GM12878 (cell line): ENCODE measurements around the gene IL5. TPM values are rescaled to one million over a fixed set of nuclear protein-coding genes. Genes with fewer than 3 reads are reported as not detected.

Experiments
- ATAC-seq: fragments of 200-7000 bp; cut with Tn5 transposase; 3 replicates; pipeline ENCODE4 v1.9.1; 2020; ENCODE audit warnings: mild to moderate bottlenecking, moderate library complexity
- BruUV-seq: library from RNA; stranded (reverse); fragments of 400-500 nt; replicated peaks from 2 replicates; lab custom pipeline; 2021; lab: Mats Ljungman, UMichigan
- CTCF ChIA-PET: fragments of 300-600 bp; sonication (Branson Sonifier 250); formaldehyde crosslinking; extraction: SDS; loops from one replicate; lab custom pipeline; 2021; ENCODE audit warnings: inconsistent platforms; lab: Yijun Ruan, JAX
- POLR2A ChIA-PET: fragments of 350-600 bp; formaldehyde crosslinking; extraction: SDS; loops from one replicate; lab custom pipeline; 2021; ENCODE audit warnings: inconsistent platforms; lab: Charles Lee
- RAD21 ChIA-PET: fragments of 300-600 bp; sonication (Branson Sonifier 250); formaldehyde crosslinking; loops from one replicate; lab custom pipeline; 2023; ENCODE audit warnings: antibody characterized with exemption; ENCODE audit not compliant: unreplicated experiment; lab: Charles Lee
- SMC1A ChIA-PET: fragments of 300-600 bp; sonication (Branson Sonifier 250); formaldehyde crosslinking; loops from one replicate; lab custom pipeline; 2023; ENCODE audit not compliant: unreplicated experiment, uncharacterized antibody; lab: Charles Lee
- DNase-seq: peaks from one replicate; pipeline ENCODE4 v3.0.0-alpha.2; 2011; ENCODE audit warnings: low read depth, low spot score
- FAIRE-seq: peaks from 3 replicates; lab custom pipeline; 2011; peaks lifted over from hg19 to GRCh38; lab: Jason Lieb, UNC
- H2AFZ ChIP-seq: 2 replicates; pipeline ENCODE4 v1.6.0; 2011; ENCODE audit warnings: low read depth, low read length, control low read depth; ENCODE audit not compliant: control insufficient read depth
- H3K27ac ChIP-seq: 2 replicates; pipeline ENCODE4 v1.5.1; 2011; ENCODE audit warnings: control low read depth; ENCODE audit not compliant: control insufficient read depth, insufficient read depth
- H3K27me3 ChIP-seq, 2 experiments: replicated peaks in 1 of 2; 2 replicates each; pipeline versions ENCODE4 v1.6.0 to v1.6.1; 2011; ENCODE audit warnings: low read length in 1 of 2; ENCODE audit not compliant: control insufficient read depth in 2 of 2, insufficient read depth in 2 of 2
- H3K36me3 ChIP-seq, 2 experiments: 2 replicates each; pipeline ENCODE4 v1.5.1; 2011; ENCODE audit warnings: low read length in 1 of 2; ENCODE audit not compliant: control insufficient read depth in 2 of 2, insufficient read depth in 2 of 2
- H3K4me1 ChIP-seq: 2 replicates; pipeline ENCODE4 v1.6.1; 2011; ENCODE audit warnings: mild to moderate bottlenecking, low read length, moderate library complexity, mixed read lengths; ENCODE audit not compliant: control insufficient read depth, insufficient read depth
- H3K4me2 ChIP-seq: 2 replicates; pipeline ENCODE4 v1.6.0; 2011; ENCODE audit warnings: control low read depth; ENCODE audit not compliant: control insufficient read depth, insufficient read depth
- H3K4me3 ChIP-seq: fragments of 200-600 bp; sonication (generic); 2 replicates; pipeline ENCODE4 v1.5.1; 2016
- H3K79me2 ChIP-seq: 2 replicates; pipeline ENCODE4 v1.6.0; 2011; ENCODE audit warnings: low read length; ENCODE audit not compliant: control insufficient read depth, insufficient read depth
- H3K9ac ChIP-seq: 2 replicates; pipeline ENCODE4 v1.8.0; 2011; ENCODE audit warnings: low read length, control low read depth, mixed read lengths; ENCODE audit not compliant: control insufficient read depth, insufficient read depth
- H3K9me3 ChIP-seq: replicated peaks from 3 replicates; pipeline ENCODE4 v1.5.1; 2011; ENCODE audit warnings: mild to moderate bottlenecking, low read length; ENCODE audit not compliant: control insufficient read depth, insufficient read depth
- H4K20me1 ChIP-seq: 2 replicates; pipeline ENCODE4 v1.6.0; 2011; ENCODE audit not compliant: control insufficient read depth, insufficient read depth
- EED ChIP-seq: sonication (generic); IDR thresholded peaks from 2 replicates; pipeline ENCODE4 v1.6.1; 2016; ENCODE audit warnings: antibody characterized with exemption, low read depth
- KDM1A ChIP-seq: fragments of 200-600 bp; sonication (generic); IDR thresholded peaks from 2 replicates; pipeline ENCODE4 v1.6.1; 2016; ENCODE audit warnings: borderline replicate concordance
- MEF2B ChIP-seq: fragments of 450-650 bp; IDR thresholded peaks from 2 replicates; pipeline ENCODE4 v1.6.1; 2018; ENCODE audit warnings: mild to moderate bottlenecking, moderate library complexity; ENCODE audit not compliant: partially characterized antibody, poor library complexity, severe bottlenecking
- MTA2 ChIP-seq: fragments of 450-650 bp; IDR thresholded peaks from 2 replicates; pipeline ENCODE4 v1.6.1; 2016; ENCODE audit warnings: low read depth, mild to moderate bottlenecking, moderate library complexity
- MYB ChIP-seq: fragments of 150-350 bp; IDR thresholded peaks from 2 replicates; pipeline ENCODE4 v1.6.1; 2014; ENCODE audit warnings: mild to moderate bottlenecking, low read depth, low read length, borderline replicate concordance
- SIX5 ChIP-seq: IDR thresholded peaks from 2 replicates; pipeline ENCODE4 v1.6.1; 2011; ENCODE audit warnings: mild to moderate bottlenecking, low read depth, low read length, moderate library complexity; ENCODE audit not compliant: severe bottlenecking
- ZNF217 ChIP-seq: fragments of 450-650 bp; IDR thresholded peaks from 2 replicates; pipeline ENCODE4 v1.6.1; 2017; ENCODE audit warnings: antibody characterized with exemption, mild to moderate bottlenecking
- WGBS: methylation state at CpG from one replicate; pipeline ENCODE4 v1.1.6; 2016; ENCODE audit warnings: low lambda C conversion rate; ENCODE audit not compliant: insufficient replicate concordance, insufficient coverage; ENCODE audit errors: missing lambda C conversion rate; 5-methylcytosine and 5-hydroxymethylcytosine counted together
- in situ Hi-C: fragments of 300-500 bp; cut with MboI; formaldehyde crosslinking; loops from 9 replicates; pipeline ENCODE4 v1.14.3; 2018; ENCODE audit warnings: mixed read lengths
- intact Hi-C: fragments of 100-400 bp; cut with micrococcal nuclease; formaldehyde crosslinking; loops from one replicate; pipeline ENCODE4 v1.14.2; 2022; ENCODE audit not compliant: unreplicated experiment
- polyA plus RNA-seq, 11 experiments: library from polyadenylated mRNA; depleted of rRNA in 4 of 11; unstranded in 6 of 11; stranded (reverse) in 5 of 11; fragments of >200 nt; fragmentation: Nextera tagmentation in 4 of 11; fragmentation: Illumina TruSeq in 1 of 11; extraction: Ambion mirVana in 4 of 11; extraction: Trizol in 1 of 11; gene quantifications; 1 replicate in 1 of 11; 2 replicates in 10 of 11; pipeline versions ENCODE4 v1.2.1 to v1.2.3, GENCODE V29; 2011 to 2016; ENCODE audit warnings: inconsistent platforms in 2 of 11, missing spikeins in 2 of 11, low read depth in 1 of 11
- total RNA-seq, 4 experiments: library from RNA; depleted of rRNA in 3 of 4; stranded (reverse); fragments of >200 nt in 3 of 4; fragmentation: Illumina TruSeq in 1 of 4; extraction: Trizol in 1 of 4; gene quantifications; 2 replicates each; pipeline versions ENCODE4 v1.2.1 to v1.2.3, GENCODE V29; 2013 to 2021
- TF ChIP-seq, protein P1 (sequence below): IDR thresholded peaks from 2 replicates; pipeline ENCODE4 v1.6.1; 2011; ENCODE audit warnings: mild to moderate bottlenecking, low read depth, low read length, moderate library complexity; ENCODE audit not compliant: insufficient replicate concordance
- TF ChIP-seq, protein P2 (sequence below): IDR thresholded peaks from 2 replicates; pipeline ENCODE4 v1.6.1; 2011; ENCODE audit warnings: borderline replicate concordance, low read depth, mild to moderate bottlenecking, moderate library complexity, mixed read lengths, low read length; ENCODE audit not compliant: insufficient read depth; ENCODE audit errors: extremely low read length
- TF ChIP-seq, protein P3 (sequence below): fragments of 450-650 bp; IDR thresholded peaks from 2 replicates; pipeline ENCODE4 v1.6.1; 2017; ENCODE audit warnings: antibody characterized with exemption, mild to moderate bottlenecking, moderate library complexity

IL5 gene
- total and polyA plus RNA-seq, 10 of the 15 experiments (the other 5 are each of a cell fraction or from before 2014, with no cell fraction given): not detected

DNA sequence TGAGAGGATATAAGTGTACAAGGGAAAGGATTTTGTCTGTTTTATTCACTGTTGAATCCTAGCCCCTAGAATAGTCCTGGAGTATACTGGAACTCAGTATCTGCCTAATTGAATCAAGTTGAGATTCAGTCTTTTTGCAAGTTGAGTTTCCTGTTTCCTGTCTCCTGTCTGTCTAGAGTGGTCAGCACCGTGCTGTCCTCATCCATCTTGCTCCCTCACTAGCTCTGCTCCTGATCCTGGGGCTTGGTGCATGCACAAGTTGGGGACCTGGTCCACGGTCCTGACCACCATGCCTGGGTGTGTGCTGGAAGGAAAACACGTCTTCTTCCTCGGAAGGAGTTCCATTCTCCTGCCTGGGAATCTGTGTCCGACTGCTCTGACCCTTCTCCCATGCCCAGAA is 3.2 kb downstream of the IL5 start (continued):
- TF ChIP-seq, protein P1, sequence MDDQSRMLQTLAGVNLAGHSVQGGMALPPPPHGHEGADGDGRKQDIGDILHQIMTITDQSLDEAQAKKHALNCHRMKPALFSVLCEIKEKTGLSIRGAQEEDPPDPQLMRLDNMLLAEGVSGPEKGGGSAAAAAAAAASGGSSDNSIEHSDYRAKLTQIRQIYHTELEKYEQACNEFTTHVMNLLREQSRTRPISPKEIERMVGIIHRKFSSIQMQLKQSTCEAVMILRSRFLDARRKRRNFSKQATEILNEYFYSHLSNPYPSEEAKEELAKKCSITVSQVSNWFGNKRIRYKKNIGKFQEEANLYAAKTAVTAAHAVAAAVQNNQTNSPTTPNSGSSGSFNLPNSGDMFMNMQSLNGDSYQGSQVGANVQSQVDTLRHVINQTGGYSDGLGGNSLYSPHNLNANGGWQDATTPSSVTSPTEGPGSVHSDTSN: no peak
- TF ChIP-seq, protein P2, sequence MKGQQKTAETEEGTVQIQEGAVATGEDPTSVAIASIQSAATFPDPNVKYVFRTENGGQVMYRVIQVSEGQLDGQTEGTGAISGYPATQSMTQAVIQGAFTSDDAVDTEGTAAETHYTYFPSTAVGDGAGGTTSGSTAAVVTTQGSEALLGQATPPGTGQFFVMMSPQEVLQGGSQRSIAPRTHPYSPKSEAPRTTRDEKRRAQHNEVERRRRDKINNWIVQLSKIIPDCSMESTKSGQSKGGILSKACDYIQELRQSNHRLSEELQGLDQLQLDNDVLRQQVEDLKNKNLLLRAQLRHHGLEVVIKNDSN: no peak
- no peak for TF ChIP-seq EED
- TF ChIP-seq, all 136 proteins: peak for 0

DNA sequence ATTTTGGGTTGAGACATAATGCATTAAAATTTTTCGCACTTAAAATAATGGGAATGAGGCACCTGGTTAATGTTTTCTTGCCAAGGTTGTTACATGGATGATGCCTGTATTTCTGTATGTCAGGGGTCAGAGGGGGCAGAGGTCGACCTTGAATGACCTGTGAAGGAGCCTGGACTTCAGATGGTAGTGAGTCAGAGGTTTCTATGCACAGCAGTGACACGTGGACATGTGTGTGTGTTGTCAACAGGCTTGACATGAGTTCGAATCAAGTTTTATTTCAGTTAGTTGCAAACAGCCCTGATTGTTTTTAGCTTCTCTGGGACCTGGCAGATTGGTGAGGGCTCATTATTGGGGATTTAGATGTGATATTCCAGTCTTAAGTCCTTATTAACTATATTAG is 3.6 kb downstream of the IL5 start:
- FAIRE-seq: no peak
- H3K9ac ChIP-seq: no peak overlapping the region
- no peaks in the 10 kb centered on the region; a peak in 1 of 4 replicates for H3K27me3 ChIP-seq
- TF ChIP-seq SIX5 (no peak), KDM1A (no peak), MTA2 (no peak), ZNF217 (no peak), MYB (no peak), MEF2B (no peak)
- TF ChIP-seq, protein P3, sequence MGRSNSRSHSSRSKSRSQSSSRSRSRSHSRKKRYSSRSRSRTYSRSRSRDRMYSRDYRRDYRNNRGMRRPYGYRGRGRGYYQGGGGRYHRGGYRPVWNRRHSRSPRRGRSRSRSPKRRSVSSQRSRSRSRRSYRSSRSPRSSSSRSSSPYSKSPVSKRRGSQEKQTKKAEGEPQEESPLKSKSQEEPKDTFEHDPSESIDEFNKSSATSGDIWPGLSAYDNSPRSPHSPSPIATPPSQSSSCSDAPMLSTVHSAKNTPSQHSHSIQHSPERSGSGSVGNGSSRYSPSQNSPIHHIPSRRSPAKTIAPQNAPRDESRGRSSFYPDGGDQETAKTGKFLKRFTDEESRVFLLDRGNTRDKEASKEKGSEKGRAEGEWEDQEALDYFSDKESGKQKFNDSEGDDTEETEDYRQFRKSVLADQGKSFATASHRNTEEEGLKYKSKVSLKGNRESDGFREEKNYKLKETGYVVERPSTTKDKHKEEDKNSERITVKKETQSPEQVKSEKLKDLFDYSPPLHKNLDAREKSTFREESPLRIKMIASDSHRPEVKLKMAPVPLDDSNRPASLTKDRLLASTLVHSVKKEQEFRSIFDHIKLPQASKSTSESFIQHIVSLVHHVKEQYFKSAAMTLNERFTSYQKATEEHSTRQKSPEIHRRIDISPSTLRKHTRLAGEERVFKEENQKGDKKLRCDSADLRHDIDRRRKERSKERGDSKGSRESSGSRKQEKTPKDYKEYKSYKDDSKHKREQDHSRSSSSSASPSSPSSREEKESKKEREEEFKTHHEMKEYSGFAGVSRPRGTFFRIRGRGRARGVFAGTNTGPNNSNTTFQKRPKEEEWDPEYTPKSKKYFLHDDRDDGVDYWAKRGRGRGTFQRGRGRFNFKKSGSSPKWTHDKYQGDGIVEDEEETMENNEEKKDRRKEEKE: no peak
- TF ChIP-seq, protein P2: no peak
- no peak overlapping the region for H3K4me2 ChIP-seq
- H3K79me2 ChIP-seq: no peaks in the 10 kb centered on the region
- no peak for DNase-seq
- H3K27ac ChIP-seq: no peak overlapping the region
- in situ Hi-C loops: no loop called here
- POLR2A ChIA-PET: interaction anchor here (0.7 kb wide), 1 partner anchor 12 kb away, joined by 3 read pairs; no protein-coding TSS in a partner anchor
- 0 out of 2 replicates have a peak, but pooled peaks cover 3% of the 10 kb centered on the region for H3K4me1 ChIP-seq
- 35% methylated on average over 4 of the region's 4 CpGs for WGBS
- H3K4me3 ChIP-seq: no peak overlapping the region
- H4K20me1 ChIP-seq: no peaks in the 10 kb centered on the region
- SMC1A ChIA-PET: no interaction called here
- BruUV-seq: no TSS peak
- CTCF ChIA-PET: interaction anchor here (1.4 kb wide), 1 partner anchor 280 kb away, joined by 4 read pairs; no protein-coding TSS in a partner anchor
- RAD21 ChIA-PET: no interaction called here
- intact Hi-C loops: no loop called here
- H3K36me3 ChIP-seq: no peaks in the 10 kb centered on the region
- H3K9me3 ChIP-seq: no peaks in the 10 kb centered on the region
- ATAC-seq: no peak
- H2AFZ ChIP-seq: no peak overlapping the region
